ENCODE results near the gene SNORC.

SNORC gene

DNA sequence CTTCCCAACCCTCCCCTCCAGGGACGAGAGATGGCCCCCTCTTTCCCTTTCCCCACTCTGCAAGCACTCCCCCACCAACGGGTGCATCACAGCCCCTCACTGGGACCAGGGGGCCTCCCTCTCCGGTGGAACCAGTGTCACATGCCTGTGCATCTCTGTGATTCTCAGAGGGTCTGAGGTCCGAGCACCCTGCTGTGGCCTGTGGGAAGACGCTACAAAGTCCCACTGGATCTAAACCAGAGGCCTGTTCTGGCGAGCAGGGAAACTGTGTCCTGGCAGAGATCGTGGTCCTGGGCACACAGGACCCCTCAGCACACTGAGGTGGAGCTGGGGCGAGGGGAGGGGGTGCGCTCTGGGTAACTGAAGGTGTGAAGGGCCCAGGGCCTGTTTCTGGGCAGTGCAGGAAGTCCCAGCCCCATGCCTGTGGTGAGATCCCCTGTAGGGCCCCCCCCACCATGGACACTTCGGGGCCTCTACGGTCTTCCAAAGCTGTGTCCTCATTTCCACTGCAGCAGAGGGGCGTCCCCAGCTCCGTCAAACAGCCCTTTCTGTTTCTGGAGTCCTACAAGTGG is 8.0 kb downstream of the SNORC start:
- CTCF ChIA-PET = no interaction called here
- POLR2A ChIA-PET = no interaction called here
- no peak for TF ChIP-seq TARDBP (IDR thresholded peaks at IDR 0.05)
- TF ChIP-seq LEF1 (IDR thresholded peaks at IDR 0.05; ENCODE audit: borderline replicate concordance) = no peak
- TF ChIP-seq FOXA1 (IDR thresholded peaks at IDR 0.05) = no peak
- TF ChIP-seq ARNT (IDR thresholded peaks at IDR 0.05) = no peak
- TF ChIP-seq SUZ12 (IDR thresholded peaks at IDR 0.05) = no peak
- TF ChIP-seq HDGF (IDR thresholded peaks at IDR 0.05; ENCODE audit: borderline replicate concordance) = no peak
- TF ChIP-seq ZNF384 (IDR thresholded peaks at IDR 0.05) = no peak
- no peak for TF ChIP-seq SP1 (IDR thresholded peaks at IDR 0.05)
- TF ChIP-seq L3MBTL2 (conservative IDR thresholded peaks at IDR 0.05) = no peak
- TF ChIP-seq, protein P1, sequence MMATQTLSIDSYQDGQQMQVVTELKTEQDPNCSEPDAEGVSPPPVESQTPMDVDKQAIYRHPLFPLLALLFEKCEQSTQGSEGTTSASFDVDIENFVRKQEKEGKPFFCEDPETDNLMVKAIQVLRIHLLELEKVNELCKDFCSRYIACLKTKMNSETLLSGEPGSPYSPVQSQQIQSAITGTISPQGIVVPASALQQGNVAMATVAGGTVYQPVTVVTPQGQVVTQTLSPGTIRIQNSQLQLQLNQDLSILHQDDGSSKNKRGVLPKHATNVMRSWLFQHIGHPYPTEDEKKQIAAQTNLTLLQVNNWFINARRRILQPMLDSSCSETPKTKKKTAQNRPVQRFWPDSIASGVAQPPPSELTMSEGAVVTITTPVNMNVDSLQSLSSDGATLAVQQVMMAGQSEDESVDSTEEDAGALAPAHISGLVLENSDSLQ (IDR thresholded peaks at IDR 0.05) = no peak
- no peak for TF ChIP-seq NFRKB (IDR thresholded peaks at IDR 0.05)
- no peak for DNase-seq (ENCODE audit: extremely low spot score)

DNA sequence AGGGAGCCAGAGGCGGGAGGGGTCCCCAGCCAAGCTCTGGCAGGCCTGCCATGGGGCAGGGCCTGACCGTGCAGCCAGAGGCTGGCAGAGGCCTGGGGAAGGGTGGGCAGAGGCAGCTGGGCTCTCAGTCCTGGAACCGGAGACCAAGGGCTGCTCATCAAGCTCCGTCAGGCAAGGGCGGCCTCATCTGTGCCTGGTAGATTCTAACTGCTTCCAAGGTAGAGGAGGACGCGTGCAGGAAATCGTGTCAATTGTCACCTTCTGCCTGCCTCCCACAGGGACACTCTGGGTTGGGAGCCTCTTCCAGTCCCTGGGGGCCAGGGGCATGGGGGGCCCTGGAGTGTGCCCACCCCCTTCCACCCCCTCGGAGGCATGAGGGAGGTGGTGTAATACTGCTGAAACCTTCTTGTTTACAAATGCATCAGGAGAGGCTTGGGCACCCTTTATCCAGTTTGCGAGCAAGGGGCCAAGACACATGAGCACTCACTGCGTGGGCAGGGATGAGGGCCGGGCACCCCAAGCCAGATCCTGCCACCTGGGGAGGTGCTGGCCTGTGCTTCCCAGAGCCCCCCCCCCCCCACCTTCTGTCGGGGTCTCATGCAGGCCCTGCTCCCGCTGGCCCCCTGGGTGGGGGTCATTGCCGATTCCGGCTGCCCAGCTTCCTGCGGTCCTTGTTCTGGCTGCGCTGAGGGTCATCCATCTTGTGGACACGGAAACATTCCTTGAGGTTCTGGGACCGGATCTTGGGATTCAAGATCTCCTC is 9.0 kb downstream of the SNORC start:
- ChIA-PET CTCF (no interaction called here), POLR2A (no interaction called here)
- TF ChIP-seq ARNT (IDR thresholded peaks at IDR 0.05) (no peak), L3MBTL2 (conservative IDR thresholded peaks at IDR 0.05) (no peak), FOXA1 (IDR thresholded peaks at IDR 0.05) (no peak), CTBP1 (IDR thresholded peaks at IDR 0.05; ENCODE audit: borderline replicate concordance) (no peak), FOXM1 (IDR thresholded peaks at IDR 0.05; ENCODE audit: borderline replicate concordance) (no peak), FOXK2 (IDR thresholded peaks at IDR 0.05) (no peak), NFRKB (IDR thresholded peaks at IDR 0.05) (no peak), ZNF384 (IDR thresholded peaks at IDR 0.05) (no peak), HDGF (IDR thresholded peaks at IDR 0.05; ENCODE audit: borderline replicate concordance) (no peak), TARDBP (IDR thresholded peaks at IDR 0.05) (no peak), LEF1 (IDR thresholded peaks at IDR 0.05; ENCODE audit: borderline replicate concordance) (no peak), BHLHE40 (IDR thresholded peaks at IDR 0.05; ENCODE audit: borderline replicate concordance) (no peak)
- TF ChIP-seq, protein P1 (IDR thresholded peaks at IDR 0.05) = no peak
- DNase-seq (ENCODE audit: extremely low spot score) = no peak

DNA sequence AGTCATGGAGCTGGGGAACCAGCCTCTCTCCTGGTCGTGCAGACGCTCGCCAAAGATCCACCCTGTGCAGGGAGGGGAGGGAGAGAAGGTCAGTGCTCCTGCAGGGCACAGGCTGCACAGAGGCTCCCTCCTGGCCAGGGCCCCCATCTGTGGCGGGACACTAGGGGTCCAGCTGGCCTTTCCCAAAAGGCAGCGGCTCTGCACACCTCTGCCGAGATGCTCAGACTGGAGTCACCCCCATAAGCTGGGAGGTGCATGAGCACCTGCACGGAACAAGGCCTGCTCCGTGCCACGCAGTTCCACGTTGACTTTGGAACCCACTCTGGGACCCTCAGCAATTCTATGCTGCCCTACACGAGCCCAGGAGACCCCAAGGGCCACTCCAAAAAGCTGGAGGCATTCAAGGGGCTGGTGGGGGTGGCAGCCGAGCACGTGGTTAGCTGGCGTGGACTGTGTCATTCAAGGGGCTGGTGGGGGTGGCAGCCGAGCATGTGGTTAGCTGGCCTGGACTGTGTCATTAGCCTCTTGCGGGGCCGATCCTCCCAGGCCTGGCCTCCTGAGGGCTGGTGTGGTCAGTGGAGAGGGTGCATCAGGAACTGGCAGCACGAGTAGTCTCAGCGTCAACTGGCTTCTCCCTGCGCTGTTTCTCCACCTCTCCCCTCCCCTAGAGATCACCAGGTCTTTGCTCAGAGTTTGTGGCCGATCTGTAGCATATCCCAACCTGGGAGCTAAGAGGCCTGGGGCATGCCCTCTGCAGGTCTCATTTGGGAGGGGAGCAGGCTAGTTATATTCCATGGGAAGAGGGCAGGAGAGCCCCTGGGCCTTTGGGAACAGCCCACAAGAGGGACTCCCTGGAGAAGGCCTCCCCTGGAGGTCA is 9.8 kb downstream of the SNORC start:
- CTCF ChIA-PET = no interaction called here
- TF ChIP-seq FOXA1 (IDR thresholded peaks at IDR 0.05) = no peak
- TF ChIP-seq ARNT (IDR thresholded peaks at IDR 0.05) = no peak
- no peak for TF ChIP-seq BHLHE40 (IDR thresholded peaks at IDR 0.05; ENCODE audit: borderline replicate concordance)
- TF ChIP-seq ZNF384 (IDR thresholded peaks at IDR 0.05) = no peak
- no peak for TF ChIP-seq FOXM1 (IDR thresholded peaks at IDR 0.05; ENCODE audit: borderline replicate concordance)
- TF ChIP-seq SP1 (IDR thresholded peaks at IDR 0.05) = no peak
- no peak for DNase-seq (ENCODE audit: extremely low spot score)
- POLR2A ChIA-PET = no interaction called here

DNA sequence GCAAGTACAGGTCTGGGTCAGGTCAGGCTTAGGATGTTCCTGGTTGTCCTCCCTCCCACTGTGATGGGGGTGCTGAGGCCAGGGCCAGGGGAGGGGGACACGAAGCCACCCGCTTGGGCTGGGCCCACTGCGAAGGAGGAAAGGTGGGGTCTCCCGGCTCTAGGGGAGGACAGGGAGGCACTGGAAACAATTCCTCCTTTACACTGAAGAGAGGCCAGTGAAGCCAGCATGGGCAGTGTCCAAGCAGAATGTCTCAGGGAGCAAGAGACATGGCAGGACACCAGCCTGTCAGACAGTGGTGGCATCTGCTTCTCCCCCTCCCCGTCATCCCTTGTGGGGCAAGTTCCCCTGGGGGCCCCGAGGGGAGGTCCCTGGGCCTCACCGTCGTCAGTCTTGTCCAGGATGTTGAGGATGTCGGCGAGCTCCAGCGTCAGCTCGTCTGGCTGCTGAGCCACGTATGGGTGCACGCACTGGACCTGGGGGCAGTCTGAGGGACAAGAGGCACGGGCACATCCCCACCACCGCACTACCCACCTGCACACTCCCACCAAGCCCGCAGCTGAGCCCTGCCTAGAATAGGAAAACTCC is 10.8 kb downstream of the SNORC start:
- ChIA-PET CTCF (no interaction called here), POLR2A (no interaction called here)
- no peak for TF ChIP-seq TARDBP (IDR thresholded peaks at IDR 0.05)
- no peak for DNase-seq (ENCODE audit: extremely low spot score)

DNA sequence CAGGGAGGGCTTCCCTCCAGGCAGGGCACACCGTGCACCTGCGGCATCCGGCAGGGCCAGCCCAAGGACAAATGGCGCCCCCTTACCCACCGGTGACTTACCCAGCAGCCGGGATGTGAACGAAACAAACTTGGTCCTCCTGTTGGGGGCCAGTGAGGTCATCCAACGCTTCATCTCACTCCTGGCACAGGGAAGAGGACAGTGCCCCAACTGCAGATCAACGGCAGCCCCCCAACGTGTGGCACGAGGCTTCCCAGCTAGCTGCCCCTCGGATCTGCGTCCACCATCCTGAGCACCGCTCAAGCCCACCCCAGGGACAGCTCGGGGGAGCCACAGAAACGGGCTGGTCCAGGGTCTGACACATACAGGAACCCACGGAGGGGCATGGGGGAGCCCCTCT is 12.0 kb downstream of the SNORC start:
- ChIA-PET POLR2A (no interaction called here), CTCF (no interaction called here)
- DNase-seq (ENCODE audit: extremely low spot score) = no peak
- no peak for TF ChIP-seq CTBP1 (IDR thresholded peaks at IDR 0.05; ENCODE audit: borderline replicate concordance)
- TF ChIP-seq NFRKB (IDR thresholded peaks at IDR 0.05) = no peak
- no peak for TF ChIP-seq SUZ12 (IDR thresholded peaks at IDR 0.05)
- no peak for TF ChIP-seq FOXA1 (IDR thresholded peaks at IDR 0.05)
- TF ChIP-seq FOXK2 (IDR thresholded peaks at IDR 0.05) = no peak
- no peak for TF ChIP-seq HDGF (IDR thresholded peaks at IDR 0.05; ENCODE audit: borderline replicate concordance)
- TF ChIP-seq FOXM1 (IDR thresholded peaks at IDR 0.05; ENCODE audit: borderline replicate concordance) = no peak
- TF ChIP-seq ZNF384 (IDR thresholded peaks at IDR 0.05) = no peak
- TF ChIP-seq, protein P1 (IDR thresholded peaks at IDR 0.05) = no peak
- TF ChIP-seq BHLHE40 (IDR thresholded peaks at IDR 0.05; ENCODE audit: borderline replicate concordance) = no peak
- TF ChIP-seq LEF1 (IDR thresholded peaks at IDR 0.05; ENCODE audit: borderline replicate concordance) = no peak
- TF ChIP-seq L3MBTL2 (conservative IDR thresholded peaks at IDR 0.05) = no peak
- no peak for TF ChIP-seq SP1 (IDR thresholded peaks at IDR 0.05)
- TF ChIP-seq ARNT (IDR thresholded peaks at IDR 0.05) = no peak
- no peak for TF ChIP-seq ELF4 (IDR thresholded peaks at IDR 0.05)
- TF ChIP-seq TARDBP (IDR thresholded peaks at IDR 0.05) = no peak

Data from HEK293T (cell line).